ENCODE measurements around the gene VPS13C.
"Not testable (repeated sequence)": the region's sequence is repeated elsewhere in the genome, so short reads cannot be mapped to it uniquely, and the experiment has no call there.

Gene VPS13C

GRCh38 chr15:62047282-62047827, 12.9 kb downstream of the VPS13C start:
- DNase-seq (ENCODE audit: low read depth): no peak

GRCh38 chr15:62046078-62046743, 14.0 kb downstream of the VPS13C start:
- DNase-seq (ENCODE audit: low read depth): no peak

- DNase-seq (ENCODE audit: low read depth): peak; percentile 64
Measured at GRCh38 chr15:62035256-62035924, 24.9 kb downstream of the VPS13C start.

GRCh38 chr15:62027916-62028315, 32.3 kb downstream of the VPS13C start:
- no peak for DNase-seq (ENCODE audit: low read depth)

- no peak for DNase-seq (ENCODE audit: low read depth)
Measured at GRCh38 chr15:62027263-62027565, 33.0 kb downstream of the VPS13C start.

- no peak for DNase-seq (ENCODE audit: low read depth)
Measured at GRCh38 chr15:62026487-62027262, 33.6 kb downstream of the VPS13C start.

- no peak for DNase-seq (ENCODE audit: low read depth)
Measured at GRCh38 chr15:62021991-62022600, 38.2 kb downstream of the VPS13C start.

GRCh38 chr15:62020576-62021160, 39.6 kb downstream of the VPS13C start:
- DNase-seq (ENCODE audit: low read depth): no peak

- DNase-seq (ENCODE audit: low read depth): not testable (repeated sequence)
Measured at GRCh38 chr15:62005354-62005753, 54.9 kb downstream of the VPS13C start.

- DNase-seq (ENCODE audit: low read depth): no peak
Measured at GRCh38 chr15:61997786-61998185, 62.5 kb downstream of the VPS13C start.

- no peak for DNase-seq (ENCODE audit: low read depth)
Measured at GRCh38 chr15:61996056-61996635, 64.1 kb downstream of the VPS13C start.

GRCh38 chr15:61994216-61994615, 66.0 kb downstream of the VPS13C start:
- DNase-seq (ENCODE audit: low read depth): peak; percentile 17

- DNase-seq (ENCODE audit: low read depth): no peak
Measured at GRCh38 chr15:61992518-61992917, 67.7 kb downstream of the VPS13C start.

- no peak for DNase-seq (ENCODE audit: low read depth)
Measured at GRCh38 chr15:61989667-61990066, 70.6 kb downstream of the VPS13C start.

- DNase-seq (ENCODE audit: low read depth): no peak
Measured at GRCh38 chr15:61987824-61988223, 72.4 kb downstream of the VPS13C start.

- no peak for DNase-seq (ENCODE audit: low read depth)
Measured at GRCh38 chr15:61983081-61983480, 77.2 kb downstream of the VPS13C start.

GRCh38 chr15:61978225-61978624, 82.0 kb downstream of the VPS13C start:
- DNase-seq (ENCODE audit: low read depth): no peak

- DNase-seq (ENCODE audit: low read depth): no peak
Measured at GRCh38 chr15:61974759-61975158, 85.5 kb downstream of the VPS13C start.

GRCh38 chr15:61974118-61974517, 86.1 kb downstream of the VPS13C start:
- DNase-seq (ENCODE audit: low read depth): no peak

GRCh38 chr15:61951949-61952348, 108.3 kb downstream of the VPS13C start:
- no peak for DNase-seq (ENCODE audit: low read depth)

- DNase-seq (ENCODE audit: low read depth): peak; percentile 19
Measured at GRCh38 chr15:61946778-61947177, 113.5 kb downstream of the VPS13C start.

GRCh38 chr15:61943992-61944391, 116.3 kb downstream of the VPS13C start:
- DNase-seq (ENCODE audit: low read depth): no peak

Data from HS-27A (cell line).